ENCODE measurements around the gene HIVEP3. TPM values are rescaled to one million over a fixed set of nuclear protein-coding genes. Genes with fewer than 3 reads are reported as not detected.

The HIVEP3 gene
- total RNA-seq, 1 donor from 2014 or later = 2.9 TPM

- intact Hi-C loops (cut with DNase I) = no loop called here
- peak overlapping the region; percentile 50 to 68 for H3K4me3 ChIP-seq
- TF ChIP-seq CTCF (IDR thresholded peaks at IDR 0.05) (no peak), POLR2AphosphoS5 (IDR thresholded peaks at IDR 0.05; ENCODE audit: insufficient read depth in 1 of 2, low read depth in 1 of 2) (no peak), POLR2A (IDR thresholded peaks at IDR 0.05) (no peak)
- no peak overlapping the region for H3K27ac ChIP-seq
- H3K9me3 ChIP-seq = no peaks in the 10 kb centered on the region
- no peaks in the 10 kb centered on the region for H3K27me3 ChIP-seq
- peaks cover 18% of the 10 kb centered on the region for H3K4me1 ChIP-seq
- DNase-seq (ENCODE audit: extremely low spot score in 2 of 2) = no peak
- no peaks in the 10 kb centered on the region for H3K36me3 ChIP-seq
These were observed 780 bp downstream of the HIVEP3 start for GRCh38 chr1:41917835-41918449.

GRCh38 chr1:41917076-41917475, 1.6 kb downstream of the HIVEP3 start:
- TF ChIP-seq POLR2AphosphoS5 (IDR thresholded peaks at IDR 0.05; ENCODE audit: insufficient read depth in 1 of 2, low read depth in 1 of 2) = no peak
- H3K36me3 ChIP-seq = no peaks in the 10 kb centered on the region
- H3K4me3 ChIP-seq = no peak overlapping the region
- intact Hi-C loops (cut with DNase I) = no loop called here
- no peaks in the 10 kb centered on the region for H3K27me3 ChIP-seq
- H3K4me1 ChIP-seq = peaks cover 18% of the 10 kb centered on the region
- no peak overlapping the region for H3K27ac ChIP-seq
- no peak for DNase-seq (ENCODE audit: extremely low spot score in 2 of 2)
- H3K9me3 ChIP-seq = no peaks in the 10 kb centered on the region

GRCh38 chr1:41915786-41916571, 2.7 kb downstream of the HIVEP3 start:
- intact Hi-C loops (cut with DNase I) = no loop called here
- Histone ChIP-seq H3K36me3 (no peaks in the 10 kb centered on the region), H3K4me3 (no peak overlapping the region), H3K27me3 (no peaks in the 10 kb centered on the region), H3K9me3 (no peaks in the 10 kb centered on the region), H3K4me1 (peaks cover 18% of the 10 kb centered on the region), H3K27ac (no peak overlapping the region)
- DNase-seq (ENCODE audit: extremely low spot score in 2 of 2) = no peak
- TF ChIP-seq CTCF (IDR thresholded peaks at IDR 0.05) (no peak), POLR2A (IDR thresholded peaks at IDR 0.05) (no peak), POLR2AphosphoS5 (IDR thresholded peaks at IDR 0.05; ENCODE audit: insufficient read depth in 1 of 2, low read depth in 1 of 2) (no peak)

- DNase-seq (ENCODE audit: extremely low spot score in 2 of 2) = no peak
- Histone ChIP-seq H3K27ac (no peak overlapping the region), H3K9me3 (no peaks in the 10 kb centered on the region), H3K36me3 (no peaks in the 10 kb centered on the region), H3K4me3 (no peak overlapping the region), H3K27me3 (no peaks in the 10 kb centered on the region), H3K4me1 (peaks cover 18% of the 10 kb centered on the region)
- intact Hi-C loops (cut with DNase I) = no loop called here
- TF ChIP-seq POLR2AphosphoS5 (IDR thresholded peaks at IDR 0.05; ENCODE audit: insufficient read depth in 1 of 2, low read depth in 1 of 2) = no peak
- TF ChIP-seq CTCF (IDR thresholded peaks at IDR 0.05) = no peak
- TF ChIP-seq POLR2A (IDR thresholded peaks at IDR 0.05) = no peak
These were observed 4.2 kb downstream of the HIVEP3 start for GRCh38 chr1:41914516-41914915.

GRCh38 chr1:41913014-41913413, 5.7 kb downstream of the HIVEP3 start:
- Histone ChIP-seq H3K9me3 (no peaks in the 10 kb centered on the region), H3K4me3 (no peak overlapping the region), H3K36me3 (no peaks in the 10 kb centered on the region), H3K27ac (no peak overlapping the region), H3K4me1 (peaks cover 14% of the 10 kb centered on the region), H3K27me3 (no peaks in the 10 kb centered on the region)
- DNase-seq (ENCODE audit: extremely low spot score in 2 of 2) = no peak
- no peak for TF ChIP-seq CTCF (IDR thresholded peaks at IDR 0.05)
- TF ChIP-seq POLR2AphosphoS5 (IDR thresholded peaks at IDR 0.05; ENCODE audit: insufficient read depth in 1 of 2, low read depth in 1 of 2) = no peak
- no peak for TF ChIP-seq POLR2A (IDR thresholded peaks at IDR 0.05)
- intact Hi-C loops (cut with DNase I) = no loop called here
